Omental fat pad (tissue), 4 donors: ENCODE data around the gene IER5. TPM values are rescaled to one million over a fixed set of nuclear protein-coding genes. Genes with fewer than 3 reads are reported as not detected.

Experiments
- ATAC-seq: fragments of 150-250 bp; one replicate; pipeline ENCODE4 v1.9.1; 2016; ENCODE audit warnings: mild to moderate bottlenecking, moderate library complexity; ENCODE audit not compliant: low FRiP score
- DNase-seq: peaks from one replicate; pipeline ENCODE4 v3.0.0-alpha.2; 2019; ENCODE audit warnings: low spot score
- total RNA-seq, 4 donors: library from RNA; depleted of rRNA; stranded (reverse); fragments of >200 nt; gene quantifications; one replicate each; pipeline ENCODE4 v1.1.0, GENCODE V29; 2016
- TF ChIP-seq, protein P1 (sequence below), 3 donors: fragments of 450-650 bp; IDR thresholded peaks; one replicate each; pipeline ENCODE4 v1.5.1; 2016 to 2017; ENCODE audit warnings: antibody characterized with exemption in 3 of 3, mild to moderate bottlenecking in 3 of 3, moderate library complexity in 2 of 3

IER5 gene
- total RNA-seq, 4 donors from 2014 or later, result 6.7 to 45.4 (median 19.5) TPM

GRCh38 chr1:181097242-181097641 is 8.7 kb downstream of the IER5 start:
- ATAC-seq (no peak), DNase-seq (no peak)
- TF ChIP-seq, protein P1, sequence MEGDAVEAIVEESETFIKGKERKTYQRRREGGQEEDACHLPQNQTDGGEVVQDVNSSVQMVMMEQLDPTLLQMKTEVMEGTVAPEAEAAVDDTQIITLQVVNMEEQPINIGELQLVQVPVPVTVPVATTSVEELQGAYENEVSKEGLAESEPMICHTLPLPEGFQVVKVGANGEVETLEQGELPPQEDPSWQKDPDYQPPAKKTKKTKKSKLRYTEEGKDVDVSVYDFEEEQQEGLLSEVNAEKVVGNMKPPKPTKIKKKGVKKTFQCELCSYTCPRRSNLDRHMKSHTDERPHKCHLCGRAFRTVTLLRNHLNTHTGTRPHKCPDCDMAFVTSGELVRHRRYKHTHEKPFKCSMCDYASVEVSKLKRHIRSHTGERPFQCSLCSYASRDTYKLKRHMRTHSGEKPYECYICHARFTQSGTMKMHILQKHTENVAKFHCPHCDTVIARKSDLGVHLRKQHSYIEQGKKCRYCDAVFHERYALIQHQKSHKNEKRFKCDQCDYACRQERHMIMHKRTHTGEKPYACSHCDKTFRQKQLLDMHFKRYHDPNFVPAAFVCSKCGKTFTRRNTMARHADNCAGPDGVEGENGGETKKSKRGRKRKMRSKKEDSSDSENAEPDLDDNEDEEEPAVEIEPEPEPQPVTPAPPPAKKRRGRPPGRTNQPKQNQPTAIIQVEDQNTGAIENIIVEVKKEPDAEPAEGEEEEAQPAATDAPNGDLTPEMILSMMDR (IDR thresholded peaks at IDR 0.05), result no peak

DNA sequence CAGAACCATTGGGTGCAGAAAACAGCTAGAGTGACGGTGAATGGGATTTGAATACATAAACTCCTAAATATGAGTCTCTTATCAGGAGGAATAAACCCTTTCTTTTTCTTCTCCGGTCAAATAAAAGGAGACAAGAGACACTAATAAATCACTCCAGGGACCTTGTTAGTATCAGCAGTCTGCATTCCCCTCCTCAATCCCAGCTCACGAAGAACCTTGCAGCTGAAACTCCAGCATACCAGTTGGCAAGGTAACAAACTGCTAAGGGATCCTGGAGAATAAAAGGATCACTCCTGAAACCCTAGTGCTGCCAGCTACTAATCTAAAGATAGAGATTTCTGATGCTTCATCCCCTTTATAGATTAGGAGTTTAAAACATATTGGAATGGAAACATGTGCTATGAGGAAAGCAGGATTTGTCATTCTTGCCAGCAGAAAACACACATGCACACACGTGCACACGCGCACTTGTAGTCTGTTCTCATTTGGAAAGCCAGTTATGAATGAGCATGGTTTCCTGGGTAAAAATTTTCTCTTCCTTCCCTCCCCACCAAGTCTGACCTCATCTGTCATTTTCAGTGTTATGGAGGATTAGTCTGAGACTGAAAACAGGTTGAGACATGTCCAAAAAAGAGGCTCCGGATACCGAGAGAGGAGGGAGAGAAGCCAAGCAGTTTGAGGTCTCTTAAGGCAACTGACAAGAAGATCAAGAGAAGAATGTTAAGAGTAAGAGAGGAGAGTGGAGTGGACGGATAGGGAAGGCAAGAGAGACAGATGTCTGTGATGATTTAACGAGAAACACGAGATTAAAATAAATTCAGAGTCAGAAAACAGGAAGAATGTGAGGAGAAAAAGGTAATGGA is 10.9 kb downstream of the IER5 start:
- TF ChIP-seq, protein P1 (IDR thresholded peaks at IDR 0.05), result no peak
- no peak for DNase-seq
- no peak for ATAC-seq

DNA sequence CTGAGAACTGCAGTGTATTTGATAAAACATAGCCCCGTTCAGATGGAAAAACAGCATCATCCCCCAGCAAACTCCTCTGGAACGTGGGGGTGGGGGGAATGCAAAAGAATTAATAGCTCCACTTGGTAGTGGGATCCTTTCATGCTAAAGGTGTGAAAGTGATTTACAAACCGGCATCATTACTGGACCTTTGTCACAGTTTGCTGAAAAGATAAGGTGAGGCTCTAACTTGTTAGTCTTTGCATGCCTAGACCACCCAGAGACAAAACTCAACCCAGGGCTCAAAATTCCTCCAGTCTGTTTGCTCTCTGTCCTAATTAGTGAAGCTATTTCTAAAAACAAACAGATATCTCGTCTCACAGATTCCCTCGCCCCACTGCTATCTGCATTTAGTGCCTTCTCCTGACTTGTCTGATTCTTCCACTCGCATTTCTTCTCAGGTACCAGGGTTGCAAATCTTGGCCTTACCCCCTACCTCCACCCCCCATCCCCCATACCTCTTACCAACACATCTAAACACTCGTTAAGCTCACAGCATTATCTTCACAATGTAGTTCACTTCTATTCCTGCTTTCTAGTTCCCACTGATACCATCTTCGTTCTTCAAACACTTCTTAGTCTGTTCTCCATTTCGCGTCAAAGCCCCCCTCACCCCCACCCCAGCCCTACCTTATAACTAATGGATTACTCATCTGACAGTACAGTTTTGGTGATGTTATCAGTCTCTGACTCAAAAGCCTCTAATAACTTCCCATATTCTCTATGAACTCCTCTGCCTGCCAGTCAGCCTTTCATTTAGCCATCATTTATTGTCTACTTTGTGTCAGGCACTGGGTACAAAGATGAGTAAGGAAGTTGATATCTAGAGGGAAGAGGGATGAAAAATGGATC is 11.8 kb downstream of the IER5 start:
- TF ChIP-seq, protein P1 (IDR thresholded peaks at IDR 0.05), result no peak
- DNase-seq (no peak), ATAC-seq (no peak)

DNA sequence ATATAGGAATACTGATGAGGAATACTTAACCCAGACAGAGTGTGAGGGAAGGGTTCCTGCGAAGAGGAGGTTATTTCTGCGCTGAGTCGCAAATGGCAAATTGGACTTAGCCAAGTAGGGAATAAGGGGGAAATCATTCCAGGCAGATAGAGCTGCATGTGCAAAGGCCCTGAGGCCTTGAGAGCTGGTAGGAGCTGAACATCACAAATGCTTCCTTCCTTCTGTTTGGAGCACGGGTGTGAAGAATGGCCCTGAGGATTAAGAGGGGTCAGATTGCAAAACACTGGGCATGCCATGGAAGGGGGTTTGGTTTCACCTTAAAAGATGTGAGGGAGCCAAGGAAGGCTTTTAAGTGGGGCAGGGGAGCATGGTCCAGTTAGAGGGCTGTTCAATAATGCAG is 12.4 kb downstream of the IER5 start:
- no peak for ATAC-seq

DNA sequence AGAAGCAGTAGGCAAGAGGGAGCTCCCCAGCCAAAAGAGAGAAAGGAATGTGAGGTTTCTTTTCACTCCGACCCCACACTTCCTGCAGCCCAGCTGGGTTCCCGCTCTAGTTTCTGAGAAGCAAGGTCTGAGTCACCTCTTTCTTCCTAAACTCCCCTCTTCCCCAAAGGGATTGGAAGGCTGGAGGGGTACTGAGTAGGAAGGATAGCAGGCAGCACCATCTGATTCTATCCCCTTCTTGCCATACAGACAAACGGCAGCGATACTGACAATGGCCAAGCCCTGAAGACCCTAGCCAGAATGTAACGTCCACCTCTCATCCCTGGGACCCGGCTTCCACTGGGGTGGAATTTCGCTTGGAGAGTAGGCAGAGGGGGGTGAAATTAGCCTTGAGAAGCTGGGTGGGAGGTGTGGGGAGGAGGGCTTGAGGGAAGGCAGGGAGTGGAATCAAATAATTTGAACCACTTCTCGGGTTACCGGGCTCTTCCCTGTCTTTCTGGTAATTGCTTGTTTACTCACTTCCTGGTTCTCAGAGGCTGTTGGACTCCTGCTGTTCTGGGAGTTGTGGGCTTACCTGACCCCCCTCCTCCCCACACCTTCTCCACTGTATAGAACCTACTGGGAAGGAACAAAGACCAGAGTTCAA is 13.2 kb downstream of the IER5 start:
- ATAC-seq (peak; percentile 47), DNase-seq (no peak)
- TF ChIP-seq, protein P1 (IDR thresholded peaks at IDR 0.05), result no peak

More for the DNA sequence above, 12.4 kb downstream of the IER5 start:
- no peak for DNase-seq
- TF ChIP-seq, protein P1 (IDR thresholded peaks at IDR 0.05), result no peak

- TF ChIP-seq, protein P1 (IDR thresholded peaks at IDR 0.05), result no peak
- ATAC-seq, result no peak
Observed at GRCh38 chr1:181102841-181103240, 14.3 kb downstream of the IER5 start.

More at GRCh38 chr1:181102841-181103240, 14.3 kb downstream of the IER5 start:
- DNase-seq, result no peak
